Uterus (tissue), 2 donors: ENCODE measurements around the gene CEP85L.

ENCODE experiments used
- CTCF ChIP-seq, 4 experiments: fragments of 200-600 bp in 2 of 4; fragments of 450-650 bp in 2 of 4; sonication (generic) in 2 of 4; IDR thresholded peaks; one replicate each; pipeline ENCODE4 v1.5.1; 2016 to 2019; ENCODE audit warnings: antibody characterized with exemption in 4 of 4, mild to moderate bottlenecking in 2 of 4, moderate library complexity in 1 of 4
- POLR2A ChIP-seq, 2 donors: fragments of 450-650 bp; IDR thresholded peaks; one replicate each; pipeline ENCODE4 v1.6.1; 2016; ENCODE audit warnings: antibody characterized with exemption in 2 of 2, mild to moderate bottlenecking in 1 of 2, moderate library complexity in 1 of 2

DNA sequence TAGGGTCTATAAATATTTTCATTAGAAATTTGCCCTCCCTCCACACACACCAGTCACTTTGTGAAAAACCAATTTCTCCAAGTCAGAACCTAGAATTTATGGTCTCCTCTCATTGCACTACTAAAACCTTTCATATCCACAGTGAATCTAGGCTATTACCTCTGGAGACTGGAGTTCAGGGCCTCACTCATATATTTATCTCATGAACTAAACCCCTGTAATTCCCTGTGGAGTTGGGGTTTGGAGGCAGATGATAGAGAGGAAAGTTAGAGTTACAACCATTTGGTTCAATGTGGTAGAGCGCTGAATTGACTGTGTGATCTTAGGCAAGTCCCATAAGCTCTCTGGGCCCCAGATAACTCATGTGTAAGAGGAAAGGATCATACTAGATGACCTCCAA, 18.2 kb upstream of the CEP85L start:
- TF ChIP-seq CTCF (IDR thresholded peaks at IDR 0.05) (no peak), POLR2A (IDR thresholded peaks at IDR 0.05) (no peak)
